Hematopoietic multipotent progenitor cell treated with erythropoietin and hydrocortisone succinate and interleukin-3 and kit ligand, for 17 days (in vitro differentiated cells): ENCODE data around the gene CCKAR.

ENCODE experiments used
- DNase-seq: peaks from one replicate; pipeline ENCODE4 v3.0.0-alpha.2; 2015; ENCODE audit warnings: low spot score

The CCKAR gene

GRCh38 chr4:26459054-26459755 lies 31.1 kb downstream of the CCKAR start:
- no peak for DNase-seq

- DNase-seq, result no peak
Measured at GRCh38 chr4:26458157-26458561, 32.1 kb downstream of the CCKAR start.

- no peak for DNase-seq
Measured at GRCh38 chr4:26457412-26457811, 32.9 kb downstream of the CCKAR start.

GRCh38 chr4:26455571-26455970 lies 34.7 kb downstream of the CCKAR start:
- DNase-seq, result no peak

GRCh38 chr4:26454961-26455360 lies 35.3 kb downstream of the CCKAR start:
- DNase-seq, result no peak

GRCh38 chr4:26452565-26453531 lies 37.4 kb downstream of the CCKAR start:
- DNase-seq, result no peak

- DNase-seq, result no peak
Measured at GRCh38 chr4:26451597-26451996, 38.7 kb downstream of the CCKAR start.

GRCh38 chr4:26450418-26450817 lies 39.9 kb downstream of the CCKAR start:
- no peak for DNase-seq

GRCh38 chr4:26447378-26447777 lies 42.9 kb downstream of the CCKAR start:
- no peak for DNase-seq

- DNase-seq, result no peak
Measured at GRCh38 chr4:26441771-26442170, 48.5 kb downstream of the CCKAR start.

- no peak for DNase-seq
Measured at GRCh38 chr4:26441102-26441501, 49.2 kb downstream of the CCKAR start.

GRCh38 chr4:26434030-26434639 lies 56.1 kb downstream of the CCKAR start:
- DNase-seq, result no peak

GRCh38 chr4:26433556-26433955 lies 56.7 kb downstream of the CCKAR start:
- DNase-seq, result no peak

GRCh38 chr4:26432419-26432818 lies 57.9 kb downstream of the CCKAR start:
- no peak for DNase-seq

GRCh38 chr4:26431461-26432180 lies 58.7 kb downstream of the CCKAR start:
- no peak for DNase-seq
